GM12878 (cell line): ENCODE results near the gene MAML2.

Experiments
- MEF2A ChIP-seq: IDR thresholded peaks from 2 replicates; pipeline ENCODE4 v1.6.1; 2011; ENCODE audit warnings: low read depth, mild to moderate bottlenecking, low read length, moderate library complexity; ENCODE audit not compliant: insufficient read depth
- TF ChIP-seq, protein P1 (sequence below): fragments of 450-650 bp; IDR thresholded peaks from 2 replicates; pipeline ENCODE4 v1.6.1; 2017; ENCODE audit warnings: antibody characterized with exemption, mild to moderate bottlenecking, moderate library complexity
- TF ChIP-seq, protein P2 (sequence below): IDR thresholded peaks from 2 replicates; pipeline ENCODE4 v1.6.1; 2012; ENCODE audit warnings: mild to moderate bottlenecking, low read depth, low read length
- TF ChIP-seq, protein P3 (sequence below): IDR thresholded peaks from 2 replicates; pipeline ENCODE4 v1.6.1; 2012; ENCODE audit warnings: low read depth, low read length, improper control_type of control experiment

DNA sequence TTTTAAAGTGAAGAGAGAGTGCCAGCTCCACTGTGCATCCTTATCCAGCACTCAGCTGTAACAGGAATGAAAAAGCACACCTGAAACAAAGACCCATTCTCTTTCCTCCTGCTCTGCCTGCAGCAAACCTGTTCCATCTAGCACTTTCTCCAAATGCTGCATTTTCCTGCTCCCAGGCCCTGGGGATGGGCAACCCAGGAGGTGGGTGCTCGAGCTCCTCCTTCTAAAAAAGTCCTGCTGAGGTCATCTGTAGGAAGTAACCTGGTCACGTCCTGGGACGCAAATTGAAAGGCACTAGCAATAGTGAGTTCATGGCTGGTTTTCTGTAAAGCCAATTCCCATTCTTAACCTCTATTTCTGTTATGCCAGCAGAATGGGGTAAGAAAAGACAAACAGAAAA lies 173.7 kb downstream of the MAML2 start:
- TF ChIP-seq, protein P1, sequence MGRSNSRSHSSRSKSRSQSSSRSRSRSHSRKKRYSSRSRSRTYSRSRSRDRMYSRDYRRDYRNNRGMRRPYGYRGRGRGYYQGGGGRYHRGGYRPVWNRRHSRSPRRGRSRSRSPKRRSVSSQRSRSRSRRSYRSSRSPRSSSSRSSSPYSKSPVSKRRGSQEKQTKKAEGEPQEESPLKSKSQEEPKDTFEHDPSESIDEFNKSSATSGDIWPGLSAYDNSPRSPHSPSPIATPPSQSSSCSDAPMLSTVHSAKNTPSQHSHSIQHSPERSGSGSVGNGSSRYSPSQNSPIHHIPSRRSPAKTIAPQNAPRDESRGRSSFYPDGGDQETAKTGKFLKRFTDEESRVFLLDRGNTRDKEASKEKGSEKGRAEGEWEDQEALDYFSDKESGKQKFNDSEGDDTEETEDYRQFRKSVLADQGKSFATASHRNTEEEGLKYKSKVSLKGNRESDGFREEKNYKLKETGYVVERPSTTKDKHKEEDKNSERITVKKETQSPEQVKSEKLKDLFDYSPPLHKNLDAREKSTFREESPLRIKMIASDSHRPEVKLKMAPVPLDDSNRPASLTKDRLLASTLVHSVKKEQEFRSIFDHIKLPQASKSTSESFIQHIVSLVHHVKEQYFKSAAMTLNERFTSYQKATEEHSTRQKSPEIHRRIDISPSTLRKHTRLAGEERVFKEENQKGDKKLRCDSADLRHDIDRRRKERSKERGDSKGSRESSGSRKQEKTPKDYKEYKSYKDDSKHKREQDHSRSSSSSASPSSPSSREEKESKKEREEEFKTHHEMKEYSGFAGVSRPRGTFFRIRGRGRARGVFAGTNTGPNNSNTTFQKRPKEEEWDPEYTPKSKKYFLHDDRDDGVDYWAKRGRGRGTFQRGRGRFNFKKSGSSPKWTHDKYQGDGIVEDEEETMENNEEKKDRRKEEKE = no peak
- TF ChIP-seq, protein P2, sequence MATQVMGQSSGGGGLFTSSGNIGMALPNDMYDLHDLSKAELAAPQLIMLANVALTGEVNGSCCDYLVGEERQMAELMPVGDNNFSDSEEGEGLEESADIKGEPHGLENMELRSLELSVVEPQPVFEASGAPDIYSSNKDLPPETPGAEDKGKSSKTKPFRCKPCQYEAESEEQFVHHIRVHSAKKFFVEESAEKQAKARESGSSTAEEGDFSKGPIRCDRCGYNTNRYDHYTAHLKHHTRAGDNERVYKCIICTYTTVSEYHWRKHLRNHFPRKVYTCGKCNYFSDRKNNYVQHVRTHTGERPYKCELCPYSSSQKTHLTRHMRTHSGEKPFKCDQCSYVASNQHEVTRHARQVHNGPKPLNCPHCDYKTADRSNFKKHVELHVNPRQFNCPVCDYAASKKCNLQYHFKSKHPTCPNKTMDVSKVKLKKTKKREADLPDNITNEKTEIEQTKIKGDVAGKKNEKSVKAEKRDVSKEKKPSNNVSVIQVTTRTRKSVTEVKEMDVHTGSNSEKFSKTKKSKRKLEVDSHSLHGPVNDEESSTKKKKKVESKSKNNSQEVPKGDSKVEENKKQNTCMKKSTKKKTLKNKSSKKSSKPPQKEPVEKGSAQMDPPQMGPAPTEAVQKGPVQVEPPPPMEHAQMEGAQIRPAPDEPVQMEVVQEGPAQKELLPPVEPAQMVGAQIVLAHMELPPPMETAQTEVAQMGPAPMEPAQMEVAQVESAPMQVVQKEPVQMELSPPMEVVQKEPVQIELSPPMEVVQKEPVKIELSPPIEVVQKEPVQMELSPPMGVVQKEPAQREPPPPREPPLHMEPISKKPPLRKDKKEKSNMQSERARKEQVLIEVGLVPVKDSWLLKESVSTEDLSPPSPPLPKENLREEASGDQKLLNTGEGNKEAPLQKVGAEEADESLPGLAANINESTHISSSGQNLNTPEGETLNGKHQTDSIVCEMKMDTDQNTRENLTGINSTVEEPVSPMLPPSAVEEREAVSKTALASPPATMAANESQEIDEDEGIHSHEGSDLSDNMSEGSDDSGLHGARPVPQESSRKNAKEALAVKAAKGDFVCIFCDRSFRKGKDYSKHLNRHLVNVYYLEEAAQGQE = no peak
- TF ChIP-seq, protein P3, sequence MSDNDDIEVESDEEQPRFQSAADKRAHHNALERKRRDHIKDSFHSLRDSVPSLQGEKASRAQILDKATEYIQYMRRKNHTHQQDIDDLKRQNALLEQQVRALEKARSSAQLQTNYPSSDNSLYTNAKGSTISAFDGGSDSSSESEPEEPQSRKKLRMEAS = no peak
- TF ChIP-seq MEF2A = no peak
